HG03135 (cell line): ENCODE measurements around the gene IL7R.

ENCODE experiments used
- ATAC-seq: cut with Tn5 transposase; IDR thresholded peaks from one replicate; pipeline ENCODE4 v1.9.1; 2021; ENCODE audit warnings: mild to moderate bottlenecking, moderate library complexity; ENCODE audit not compliant: unreplicated experiment

IL7R gene

DNA sequence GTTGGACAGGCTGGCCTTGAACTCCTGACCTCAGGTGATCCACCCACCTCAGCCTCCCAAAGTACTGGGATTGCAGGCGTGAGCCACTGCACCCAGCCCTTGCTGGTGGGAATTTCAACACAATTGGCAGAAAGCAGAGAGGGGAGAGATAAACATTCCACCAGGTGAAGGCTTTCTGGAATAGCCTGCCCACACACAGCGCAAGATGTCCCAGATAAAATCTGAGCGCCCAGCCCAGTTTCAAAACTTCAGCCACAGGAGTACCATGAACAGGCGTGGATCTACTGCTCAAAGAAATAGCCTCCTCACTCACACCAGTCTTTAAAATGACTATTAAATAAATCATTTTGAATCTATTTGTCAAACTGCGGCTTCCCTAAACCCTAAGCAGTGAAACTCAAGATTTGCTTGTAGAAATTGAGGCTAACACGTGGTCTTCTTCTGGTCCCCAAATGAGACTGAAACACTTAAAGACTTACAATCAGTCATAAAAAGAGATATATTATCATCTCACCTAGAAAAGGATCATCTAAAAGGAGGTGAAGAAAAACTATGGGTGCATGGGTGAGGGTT, 47.0 kb downstream of the IL7R start:
- ATAC-seq, result no peak

DNA sequence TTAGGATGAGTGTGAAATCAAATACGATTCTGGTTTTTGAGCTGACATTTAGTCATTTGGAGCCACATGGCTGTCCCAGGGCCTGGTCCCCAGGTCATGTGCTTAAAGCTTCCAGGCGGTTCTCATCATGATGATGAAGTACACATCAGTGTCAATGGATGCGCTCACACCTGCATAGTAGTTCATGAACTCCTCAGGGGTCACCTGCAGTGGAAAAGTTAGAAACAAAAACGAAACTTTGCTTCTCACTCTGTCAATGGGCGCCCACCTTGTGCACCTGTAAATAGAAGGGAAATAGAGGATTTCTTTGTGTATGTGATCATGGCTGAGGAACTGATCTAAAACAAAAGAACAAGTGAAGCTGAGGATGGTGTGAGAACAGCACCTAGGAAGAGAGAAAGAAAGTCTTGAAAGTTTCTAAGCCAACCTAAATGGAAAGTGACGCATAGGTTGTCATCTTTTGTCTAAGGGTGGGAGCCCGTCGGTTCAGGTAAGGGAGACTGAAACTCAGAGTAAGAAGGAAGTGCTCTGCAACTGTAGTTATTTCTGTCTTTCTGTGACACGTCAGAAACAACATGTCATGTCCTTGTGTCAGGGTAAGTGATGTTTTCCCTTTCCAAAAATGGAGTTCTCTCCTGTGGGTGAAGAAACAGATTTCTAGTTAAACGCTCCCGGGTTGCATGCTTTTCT, 47.9 kb downstream of the IL7R start:
- peak; percentile 70 for ATAC-seq

DNA sequence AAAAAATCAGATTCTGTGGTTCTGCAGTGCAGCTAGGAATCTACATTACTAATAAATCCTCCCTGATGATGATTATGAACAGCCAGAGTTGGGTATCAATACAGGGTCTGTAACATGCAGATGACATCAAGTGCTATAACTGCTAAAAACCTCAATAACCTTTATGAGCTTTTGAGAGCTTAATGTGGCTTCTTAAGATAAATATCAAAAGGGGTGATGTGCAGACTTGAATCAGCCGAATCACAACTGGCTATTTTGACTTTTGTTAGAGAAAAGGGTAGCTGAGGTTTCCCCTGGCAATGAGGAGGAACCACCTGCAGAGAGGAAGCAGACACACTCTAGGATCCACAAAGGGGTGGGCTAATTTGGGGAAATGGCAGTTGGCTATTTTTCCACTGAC, 51.5 kb downstream of the IL7R start:
- no peak for ATAC-seq

DNA sequence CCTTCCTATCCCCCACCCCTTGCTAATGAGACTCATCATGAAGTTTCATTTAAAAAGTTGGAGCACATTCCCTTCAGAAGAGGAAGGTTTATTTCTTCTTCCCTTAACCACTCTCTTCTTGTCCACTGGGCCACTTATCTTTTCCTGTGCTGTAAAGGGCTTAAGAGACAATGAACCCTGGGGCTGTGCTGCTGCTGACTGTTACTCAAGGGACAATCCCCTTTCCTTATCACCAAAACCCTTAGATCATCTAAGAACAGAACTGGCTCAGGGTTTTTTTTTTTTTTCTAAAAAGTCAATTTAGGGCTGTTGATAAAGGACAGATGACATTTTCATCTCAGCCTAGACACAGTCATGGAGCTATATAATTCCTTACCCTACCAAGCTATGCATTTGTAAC, 52.1 kb downstream of the IL7R start:
- no peak for ATAC-seq

DNA sequence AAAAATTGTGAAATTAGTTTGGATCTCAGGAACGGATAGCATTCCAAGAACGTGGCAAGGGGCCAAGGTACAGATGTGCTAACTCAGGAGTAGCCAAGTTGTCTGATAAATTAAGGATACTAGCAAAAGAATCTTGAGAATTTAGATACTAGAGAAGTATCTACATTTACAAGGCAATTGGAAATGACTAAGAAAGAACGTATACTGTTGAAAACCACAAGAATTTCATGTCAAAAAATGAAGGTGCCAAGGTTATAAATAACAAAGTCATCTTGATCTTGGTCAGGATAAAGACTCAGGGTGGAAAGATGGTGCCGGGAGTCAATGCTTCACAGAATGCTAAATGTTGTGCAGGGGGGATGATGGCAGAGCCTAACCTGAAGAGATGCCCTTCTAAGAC, 62.5 kb downstream of the IL7R start:
- no peak for ATAC-seq

DNA sequence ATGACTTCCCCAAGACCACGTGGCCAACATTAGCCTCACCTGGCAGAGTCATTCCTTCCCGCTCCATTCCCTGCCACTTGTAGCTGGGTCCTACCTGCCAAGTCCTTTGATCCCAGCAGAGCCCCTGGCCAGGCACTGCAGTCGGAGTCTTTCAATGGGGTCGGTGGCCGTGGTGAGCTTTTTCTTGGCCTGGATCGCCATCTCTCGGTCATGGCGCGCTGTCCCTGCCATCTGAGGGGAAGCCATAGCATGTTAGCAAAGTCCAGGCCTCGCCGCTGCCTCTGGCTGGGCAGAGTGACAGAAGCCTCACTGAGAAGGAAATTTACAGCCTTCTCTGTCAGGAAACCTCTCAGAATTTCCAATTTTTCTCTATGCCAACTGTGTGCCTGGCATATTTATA, 64.2 kb downstream of the IL7R start:
- ATAC-seq, result no peak

DNA sequence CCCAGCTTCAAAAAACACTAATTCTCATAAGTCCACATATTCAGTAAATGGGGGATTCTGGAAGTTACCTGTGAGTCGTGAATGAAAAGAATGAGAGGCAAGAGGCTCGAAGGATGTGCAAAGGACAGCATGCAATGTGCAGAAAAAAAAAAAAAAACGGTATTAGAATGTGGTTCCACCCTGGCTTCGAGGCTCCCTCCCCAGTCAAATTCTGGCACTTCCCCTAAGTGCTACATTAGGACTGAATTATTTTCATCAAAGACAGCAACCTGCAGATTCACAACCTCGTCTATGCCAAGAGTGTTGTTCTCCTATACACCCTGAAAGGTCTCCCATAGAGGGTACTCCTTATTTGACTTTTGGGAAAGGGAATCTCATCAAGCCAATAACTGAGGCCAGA, 65.2 kb downstream of the IL7R start:
- no peak for ATAC-seq

DNA sequence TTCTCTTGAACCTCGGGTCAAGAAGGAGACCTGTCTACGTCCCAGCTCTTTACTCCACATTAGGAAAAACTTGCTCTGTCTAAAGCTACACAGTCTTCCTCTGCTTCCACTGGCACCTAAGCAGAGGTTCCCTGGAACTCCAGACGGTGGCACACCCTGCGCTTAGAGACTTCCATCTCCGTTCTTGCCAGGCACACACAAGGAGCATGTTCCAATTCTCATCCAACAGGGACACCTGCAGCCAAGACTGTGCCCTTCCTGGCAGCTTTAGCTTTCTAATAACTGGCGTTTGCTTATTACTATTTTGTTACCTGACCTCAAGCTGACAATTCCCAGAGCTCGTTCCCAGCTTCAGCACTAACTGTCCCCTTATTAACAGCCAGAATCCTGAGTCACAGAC, 65.8 kb downstream of the IL7R start:
- ATAC-seq, result no peak

DNA sequence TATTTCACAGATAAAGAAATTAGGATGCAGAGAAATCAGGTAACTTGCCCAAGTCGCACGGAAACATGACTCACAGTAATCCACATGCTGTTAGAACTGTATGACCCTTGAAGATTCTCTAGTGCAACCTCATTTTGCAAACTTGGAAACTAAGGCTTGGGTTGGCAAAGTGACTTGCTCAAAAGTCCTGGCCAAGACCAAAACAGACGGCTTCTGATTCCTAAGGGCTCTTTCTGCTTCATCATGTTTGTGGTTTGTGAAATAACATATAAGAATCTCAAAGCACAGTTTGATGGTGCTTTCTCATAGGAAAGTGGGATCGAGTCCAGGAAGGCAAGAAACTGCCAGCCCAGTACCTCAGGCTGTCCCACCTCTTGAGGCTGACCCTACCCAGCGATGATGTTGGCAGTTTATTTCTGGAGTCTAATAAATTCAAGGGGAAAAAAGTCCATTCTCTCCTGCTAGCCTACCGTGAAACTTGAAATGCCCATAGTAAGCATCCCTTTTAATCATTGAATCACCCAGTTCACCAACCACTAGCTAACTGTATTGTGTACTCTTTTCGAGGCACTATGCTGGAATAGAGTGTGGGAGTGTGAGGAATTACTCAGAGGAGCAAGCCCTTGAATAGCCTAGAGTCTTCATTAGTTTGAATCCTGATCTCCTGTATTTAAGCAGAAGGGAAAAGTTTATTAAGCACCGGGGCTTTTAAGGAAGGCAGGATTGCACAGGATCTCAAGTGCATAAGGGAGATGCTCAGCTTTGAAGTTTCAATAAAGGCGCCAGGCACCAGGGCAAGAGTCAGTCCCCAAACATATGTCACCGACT, 67.6 kb downstream of the IL7R start:
- ATAC-seq, result no peak

DNA sequence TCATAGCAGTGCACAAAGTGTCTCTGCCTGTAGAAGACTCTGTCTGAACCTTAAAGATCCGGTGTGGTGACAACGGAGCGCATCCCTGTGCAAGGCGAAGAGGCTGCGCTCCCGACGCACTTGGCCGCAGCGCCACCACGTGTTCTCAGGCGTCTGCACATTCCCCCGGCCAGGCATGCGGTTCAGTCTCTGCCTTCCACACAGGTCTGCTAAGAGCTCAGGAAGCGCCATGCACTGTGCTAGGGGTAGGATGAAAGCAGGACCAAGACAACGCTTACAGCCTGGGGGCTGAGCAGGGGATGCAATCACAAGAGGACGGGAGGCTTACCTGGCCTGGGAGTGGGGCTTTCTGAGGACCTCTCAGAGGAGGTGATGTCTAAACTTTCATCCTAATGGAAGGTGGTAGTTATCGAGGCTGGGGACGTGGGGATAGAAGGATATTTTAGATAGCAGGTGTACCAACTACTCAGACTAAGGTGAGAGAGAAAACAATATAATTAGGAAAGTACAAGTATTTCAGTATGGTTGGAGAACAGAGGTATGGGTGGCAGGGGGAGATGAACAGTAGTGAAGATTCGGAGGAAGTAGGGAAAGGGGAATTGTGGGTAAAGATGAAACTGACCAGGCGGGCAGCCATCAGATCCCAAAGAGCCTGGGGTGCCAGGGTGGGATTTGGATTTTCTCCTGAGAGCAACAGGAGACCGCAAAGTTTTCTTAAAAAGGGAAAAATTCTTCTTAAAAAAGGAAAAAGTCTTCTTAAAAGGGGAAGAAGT, 68.4 kb downstream of the IL7R start:
- ATAC-seq, result no peak

DNA sequence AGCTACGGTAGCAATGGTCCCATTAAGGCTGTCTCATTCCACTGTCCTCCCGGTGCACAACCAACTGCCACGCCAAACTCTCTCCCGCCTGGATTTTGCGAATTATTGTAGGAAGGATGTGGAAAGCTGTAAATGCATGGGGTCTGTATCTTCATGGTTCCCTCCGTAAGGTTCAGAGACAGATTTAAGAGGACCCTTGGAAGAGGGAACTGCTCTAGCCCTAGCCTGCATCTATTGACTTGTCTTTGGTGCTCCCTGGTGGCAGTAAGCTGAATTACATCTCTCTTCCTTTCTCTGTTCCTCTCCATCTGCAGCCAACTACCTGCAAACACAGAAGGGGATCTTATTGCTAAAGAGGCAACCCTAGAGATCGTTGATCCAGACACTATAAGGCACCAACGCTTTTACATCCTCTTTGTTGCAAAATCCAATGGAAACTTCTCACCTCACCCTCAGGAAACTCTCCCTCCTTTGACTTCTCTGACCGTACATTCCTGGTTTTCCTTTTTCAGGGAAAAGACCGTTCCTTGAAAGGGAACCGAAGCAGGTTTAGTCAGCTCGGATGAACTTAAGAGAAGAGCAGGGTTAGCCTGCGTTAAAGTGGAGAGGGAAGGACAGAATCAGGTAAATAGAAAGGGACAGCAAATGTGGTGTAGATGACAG, 69.8 kb downstream of the IL7R start:
- ATAC-seq, result no peak
